K562 (cell line): ENCODE measurements around the gene SLC22A23. TPM values are rescaled to one million over a fixed set of nuclear protein-coding genes. Genes with fewer than 3 reads are reported as not detected.

Source experiments
- ATAC-seq: fragments of 200-7000 bp; cut with Tn5 transposase; 3 replicates; pipeline ENCODE4 v1.9.1; 2020; ENCODE audit warnings: moderate library complexity
- BruUV-seq: library from RNA; stranded (reverse); fragments of 400-500 nt; replicated peaks from 2 replicates; lab custom pipeline; 2021; lab: Mats Ljungman, UMichigan
- CTCF ChIA-PET: fragments of 300-600 bp; formaldehyde crosslinking; extraction: SDS; loops from one replicate; lab custom pipeline; 2021; ENCODE audit warnings: low intra/inter-chr PET ratio; lab: Yijun Ruan, JAX
- POLR2A ChIA-PET: fragments of 300-600, 350-650 bp; sonication (Branson Sonifier 250); formaldehyde crosslinking; extraction: SDS; loops from one replicate; lab custom pipeline; 2021; ENCODE audit warnings: antibody characterized with exemption, inconsistent platforms; lab: Yijun Ruan, JAX
- DNase-seq, 4 experiments: peaks; one replicate each; pipeline versions ENCODE4 v3.0.0 to v3.0.0-alpha.2; 2011 to 2018; ENCODE audit warnings: low spot score in 3 of 4, mixed read lengths in 3 of 4; ENCODE audit errors: extremely low read depth in 1 of 4
- FAIRE-seq: peaks from 2 replicates; lab custom pipeline; 2011; peaks lifted over from hg19 to GRCh38; lab: Jason Lieb, UNC
- H2AFZ ChIP-seq: 2 replicates; pipeline ENCODE4 v1.6.0; 2011; ENCODE audit warnings: low read depth, low read length, control low read depth, inconsistent platforms
- H3K27ac ChIP-seq: fragments of 200-600 bp; 3 replicates; pipeline ENCODE4 v1.8.0; 2011; ENCODE audit warnings: low read depth, mild to moderate bottlenecking, control low read depth, inconsistent platforms, low read length, moderate library complexity, mixed read lengths; ENCODE audit errors: extremely low read depth
- H3K27me3 ChIP-seq, 2 experiments: fragments of 300-600 bp in 1 of 2; 2 replicates in 1 of 2; 3 replicates in 1 of 2; pipeline versions ENCODE4 v1.6.0 to v1.8.0; 2011; ENCODE audit warnings: inconsistent platforms in 2 of 2, low read length in 2 of 2, mild to moderate bottlenecking in 1 of 2, mixed read lengths in 1 of 2, moderate library complexity in 1 of 2; ENCODE audit not compliant: control insufficient read depth in 2 of 2, insufficient read depth in 2 of 2
- H3K36me3 ChIP-seq: fragments of 300-600 bp; 3 replicates; pipeline ENCODE4 v1.8.0; 2011; ENCODE audit warnings: mild to moderate bottlenecking, low read length, inconsistent platforms; ENCODE audit not compliant: control insufficient read depth, insufficient read depth
- H3K4me1 ChIP-seq, 2 experiments: fragments of 200-600 bp in 1 of 2; replicated peaks in 1 of 2; 2 replicates in 1 of 2; 3 replicates in 1 of 2; pipeline versions ENCODE4 v1.5.1 to v1.8.0; 2011; ENCODE audit warnings: inconsistent platforms in 2 of 2, low read length in 2 of 2, mild to moderate bottlenecking in 1 of 2, mixed read lengths in 1 of 2, moderate library complexity in 1 of 2; ENCODE audit not compliant: control insufficient read depth in 2 of 2, insufficient read depth in 2 of 2
- H3K4me2 ChIP-seq: 2 replicates; pipeline ENCODE4 v1.6.1; 2011; ENCODE audit warnings: low read length, control low read depth, inconsistent platforms, mixed read lengths; ENCODE audit not compliant: insufficient read depth
- H3K4me3 ChIP-seq: fragments of 200-600 bp; sonication (generic), shearing (Covaris generic); 2 replicates; pipeline ENCODE4 v1.5.1; 2016; ENCODE audit warnings: control low read depth, inconsistent platforms
- H3K79me2 ChIP-seq: fragments of 200-600 bp; 3 replicates; pipeline ENCODE4 v1.8.0; 2011; ENCODE audit warnings: low read length, inconsistent platforms; ENCODE audit not compliant: control insufficient read depth, insufficient read depth
- H3K9ac ChIP-seq, 2 experiments: 2 replicates each; pipeline versions ENCODE4 v1.6.0 to v1.6.1; 2011; ENCODE audit warnings: low read depth in 2 of 2, low read length in 2 of 2, control low read depth in 1 of 2, inconsistent platforms in 1 of 2, mild to moderate bottlenecking in 1 of 2, mixed read lengths in 1 of 2; ENCODE audit not compliant: insufficient read depth in 1 of 2
- H3K9me1 ChIP-seq: one replicate; pipeline ENCODE4 v1.6.0; 2011; ENCODE audit warnings: inconsistent platforms, mild to moderate bottlenecking, low read length, moderate library complexity; ENCODE audit not compliant: control insufficient read depth, insufficient read depth
- H3K9me3 ChIP-seq: replicated peaks from 2 replicates; pipeline ENCODE4 v1.5.1; 2011; ENCODE audit warnings: low read depth, low read length, inconsistent platforms; ENCODE audit not compliant: control insufficient read depth, insufficient read depth
- H4K20me1 ChIP-seq: replicated peaks from 2 replicates; pipeline ENCODE4 v1.6.1; 2011; ENCODE audit warnings: low read length, inconsistent platforms, mixed read lengths; ENCODE audit not compliant: control insufficient read depth, insufficient read depth
- CBX3 ChIP-seq, 2 experiments: IDR thresholded peaks; 1 replicate in 1 of 2; 2 replicates in 1 of 2; pipeline ENCODE4 v1.6.1; 2012; ENCODE audit warnings: inconsistent platforms in 2 of 2, low read length in 2 of 2, borderline replicate concordance in 1 of 2, control low read depth in 1 of 2
- IRF2 ChIP-seq: sonication (generic); formaldehyde crosslinking; IDR thresholded peaks from 2 replicates; pipeline ENCODE4 v1.8.1; 2022; ENCODE audit warnings: mild to moderate bottlenecking, missing genetic modification reagents
- MYBL2 ChIP-seq, 2 experiments: fragments of 450-650 bp in 1 of 2; sonication (generic) in 1 of 2; formaldehyde crosslinking in 1 of 2; IDR thresholded peaks; 2 replicates each; pipeline versions ENCODE4 v1.6.1 to v1.8.1; 2017 to 2022; ENCODE audit warnings: borderline replicate concordance in 1 of 2, inconsistent platforms in 1 of 2, low read depth in 1 of 2, mild to moderate bottlenecking in 1 of 2, missing genetic modification reagents in 1 of 2, moderate library complexity in 1 of 2
- ZFP91 ChIP-seq: sonication (generic); formaldehyde crosslinking; IDR thresholded peaks from 2 replicates; pipeline ENCODE4 v1.8.0; 2022; ENCODE audit warnings: mild to moderate bottlenecking, missing genetic modification reagents
- ZNF140 ChIP-seq: fragments of 250-450 bp; sonication (Bioruptor Pico); IDR thresholded peaks from 2 replicates; pipeline ENCODE4 v1.8.0; 2021; ENCODE audit warnings: moderate library complexity, mild to moderate bottlenecking, inconsistent platforms
- ZNF431 ChIP-seq: sonication (generic); formaldehyde crosslinking; IDR thresholded peaks from 2 replicates; pipeline ENCODE4 v1.8.0; 2022; ENCODE audit warnings: mild to moderate bottlenecking, missing genetic modification reagents
- WGBS: fragments of 100-300 bp; shearing (Covaris generic); methylation state at CpG from one replicate; pipeline ENCODE4 v1.1.6; 2016; ENCODE audit warnings: low coverage, mixed read lengths; ENCODE audit not compliant: insufficient coverage; ENCODE audit errors: missing lambda C conversion rate; 5-methylcytosine and 5-hydroxymethylcytosine counted together
- in situ Hi-C: fragments of 300-500 bp; cut with MboI; formaldehyde crosslinking; loops from 4 replicates; pipeline ENCODE4 v1.15.0; 2018; ENCODE audit warnings: inconsistent platforms, mixed read lengths
- intact Hi-C: fragments of 100-400 bp; cut with micrococcal nuclease; formaldehyde crosslinking; loops from 2 replicates; pipeline ENCODE4 v1.14.2; 2022
- polyA plus RNA-seq, 8 experiments: library from polyadenylated mRNA; depleted of rRNA in 4 of 8; stranded (reverse) in 5 of 8; unstranded in 3 of 8; fragments of >200 nt; fragmentation: Nextera tagmentation in 2 of 8; fragmentation: Illumina TruSeq in 1 of 8; extraction: Ambion mirVana in 2 of 8; extraction: Trizol in 1 of 8; gene quantifications; 2 replicates each; pipeline versions ENCODE4 v1.2.1 to v1.2.3, GENCODE V29; 2011 to 2014; ENCODE audit warnings: inconsistent platforms in 1 of 8, missing spikeins in 1 of 8
- total RNA-seq, 7 experiments: library from RNA; depleted of rRNA in 6 of 7; stranded (reverse); fragments of >200 nt in 6 of 7; fragmentation: Illumina TruSeq in 2 of 7; extraction: Trizol in 2 of 7; gene quantifications; 2 replicates each; pipeline versions ENCODE4 v1.2.1 to v1.2.3, GENCODE V29; 2011 to 2021; ENCODE audit warnings: low replicate concordance in 1 of 7

Gene SLC22A23
- total and polyA plus RNA-seq, 9 of the 15 experiments (the other 6 are each of a cell fraction or from before 2014, with no cell fraction given), result 0.30 to 8.7 (median 2.5) TPM

GRCh38 chr6:3324262-3324942 is 132.4 kb downstream of the SLC22A23 start (continued):
- TF ChIP-seq ZNF431 (CRISPR knock-in tag), result no peak
- TF ChIP-seq ZNF140 (CRISPR knock-in tag), result no peak

- no peaks in the 10 kb centered on the region; the same call in 1 of the 2 replicates for H4K20me1 ChIP-seq
- peak; percentile 66; the same call in 1 of the 2 replicates for TF ChIP-seq IRF2 (CRISPR knock-in tag)
- no peak for TF ChIP-seq CBX3 (IDR thresholded peaks at IDR 0.05; ENCODE audit: borderline replicate concordance in 1 of 2, low read length in 2 of 2)
- no peak for TF ChIP-seq MYBL2 (IDR thresholded peaks at IDR 0.05; ENCODE audit: low read depth)
- TF ChIP-seq MYBL2 (CRISPR knock-in tag; IDR thresholded peaks at IDR 0.05; ENCODE audit: borderline replicate concordance), result peak; percentile 61; the same call in 1 of the 2 replicates
- TF ChIP-seq ZFP91 (CRISPR knock-in tag), result 0 out of 2 replicates have a peak, but pooled peaks have one; percentile 38
- in situ Hi-C loops, result no loop called here
- H3K36me3 ChIP-seq, result no peaks in the 10 kb centered on the region
- no peaks in the 10 kb centered on the region for H3K79me2 ChIP-seq
- 87% methylated on average over 21 of the region's 21 CpGs for WGBS
- no peaks in the 10 kb centered on the region for H3K9me3 ChIP-seq
- ATAC-seq (no peak), DNase-seq (no peak), FAIRE-seq (no peak)
- H3K4me1 ChIP-seq, result peaks cover 26 to 27% of the 10 kb centered on the region in 2 experiments
- CTCF ChIA-PET, result no interaction called here
- no peaks in the 10 kb centered on the region for H3K9me1 ChIP-seq
- H3K4me3 ChIP-seq, result no peak overlapping the region
- peak overlapping the region; percentile 59 for H3K4me2 ChIP-seq
- no TSS peak for BruUV-seq
- H3K27me3 ChIP-seq, result no peaks in the 10 kb centered on the region
- POLR2A ChIA-PET, result interaction anchor here (0.5 to 4.7 kb wide), 7 partner anchors 8 to 119 kb away, joined by 3 to 35 read pairs (median 3); no protein-coding TSS in a partner anchor
- H3K9ac ChIP-seq, result peak overlapping the region in 1 of 2 experiments; percentile 32; a peak in 2 of 4 replicates
- intact Hi-C loops, result no loop called here
- H3K27ac ChIP-seq, result peak overlapping the region; percentile 64; the same call in 2 of the 3 replicates
- H2AFZ ChIP-seq, result peak overlapping the region; percentile 77; the same call in 1 of the 2 replicates
These were observed 133.1 kb downstream of the SLC22A23 start for GRCh38 chr6:3323696-3324261.
